T47D (cell line): Measurements from ENCODE around the gene POU2F1.
"Not testable (repeated sequence)": the region's sequence is repeated elsewhere in the genome, so short reads cannot be mapped to it uniquely, and the experiment has no call there.

Source experiments
- DNase-seq, 2 experiments: peaks; one replicate each; pipeline versions ENCODE4 v3.0.0 to v3.0.0-alpha.2; 2011 to 2012; ENCODE audit warnings: low read depth in 1 of 2, low spot score in 1 of 2
- JUND ChIP-seq: IDR thresholded peaks from 2 replicates; pipeline ENCODE4 v1.6.1; 2012; ENCODE audit warnings: low read depth
- in situ Hi-C: cut with HindIII; loops from 2 replicates; pipeline ENCODE4 v1.10.0; 2016; ENCODE audit warnings: low sequenced_read_pairs, low pct_unique_long_range_greater_than_20kb

The POU2F1 gene

DNA sequence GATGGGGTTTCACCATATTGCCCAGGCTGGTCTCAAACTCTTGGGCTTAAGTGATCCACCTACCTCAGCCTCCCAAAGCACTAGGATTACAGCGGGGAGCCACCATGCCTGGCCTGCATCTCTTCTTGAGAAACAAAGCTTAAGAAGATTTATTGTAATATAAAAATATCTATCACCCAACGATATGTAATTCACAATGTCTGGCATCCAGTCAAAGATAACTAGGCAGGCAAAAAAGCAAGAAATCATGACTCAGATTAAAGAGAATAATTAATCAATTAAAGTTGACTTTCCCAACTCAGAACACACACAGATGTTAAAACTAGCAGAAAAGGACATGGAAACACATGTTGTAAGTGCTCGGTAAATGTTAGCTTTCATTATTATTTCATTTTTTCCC is 26.5 kb upstream of the POU2F1 start:
- TF ChIP-seq JUND: no peak
- in situ Hi-C loops: no loop called here
- DNase-seq: no peak

DNA sequence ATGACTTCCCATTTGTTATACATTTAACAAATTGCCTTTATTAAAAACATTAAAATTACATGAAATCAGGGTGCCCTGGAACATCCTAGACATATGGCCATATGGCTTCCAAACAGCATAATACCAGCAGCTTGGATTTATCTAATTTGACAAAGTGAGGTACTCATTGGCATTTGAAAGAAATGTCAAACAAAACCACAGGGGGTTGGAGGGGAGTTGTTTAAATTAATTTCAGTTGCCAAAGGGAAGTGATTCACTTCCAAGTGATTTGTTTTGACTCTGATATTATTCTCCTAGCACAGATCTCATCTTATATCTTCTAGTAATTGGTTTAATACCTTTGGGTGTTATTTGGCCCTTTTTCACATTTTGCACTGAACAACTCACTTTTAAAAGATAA is 24.5 kb upstream of the POU2F1 start:
- DNase-seq: no peak
- in situ Hi-C loops: no loop called here
- no peak for TF ChIP-seq JUND

DNA sequence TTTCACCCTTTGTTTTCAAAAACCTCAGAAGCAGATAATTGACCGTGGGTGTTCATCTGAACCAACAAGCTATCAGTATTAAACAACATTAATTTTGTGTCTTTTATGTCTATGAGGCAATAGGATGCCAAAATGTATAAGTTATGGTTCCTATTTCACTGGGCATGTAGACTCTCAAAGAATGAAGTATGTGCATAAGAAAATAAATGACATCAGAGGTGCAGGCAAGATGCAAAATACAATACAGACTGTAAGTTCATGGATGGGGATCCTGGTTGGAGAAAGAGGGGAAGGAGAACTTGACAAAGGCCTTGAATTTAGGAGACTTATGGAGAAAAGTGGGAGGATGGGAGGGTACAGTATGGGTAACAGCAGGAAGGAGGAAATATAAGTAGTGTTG is 23.4 kb upstream of the POU2F1 start:
- TF ChIP-seq JUND: no peak
- no peak for DNase-seq
- in situ Hi-C loops: no loop called here

DNA sequence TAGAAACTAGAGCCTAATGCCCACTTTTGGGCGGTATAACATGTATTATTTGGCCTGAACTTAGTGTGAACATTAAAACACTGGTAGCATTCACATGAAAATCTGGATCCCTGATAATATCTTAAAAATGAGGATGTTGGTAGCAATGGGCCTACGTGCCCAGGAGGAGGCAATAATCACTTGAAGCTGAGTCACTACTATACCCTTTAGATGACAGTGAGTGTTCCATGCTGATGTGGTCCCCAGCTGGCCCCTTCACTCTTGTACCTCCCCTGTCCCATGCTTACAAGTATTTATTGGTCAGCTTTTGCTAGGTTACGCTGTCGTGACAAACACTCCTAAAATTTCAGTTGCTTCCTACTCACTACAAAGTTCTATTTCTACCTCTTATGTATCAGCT is 23.0 kb upstream of the POU2F1 start:
- no peak for TF ChIP-seq JUND
- no peak for DNase-seq
- in situ Hi-C loops: no loop called here

DNA sequence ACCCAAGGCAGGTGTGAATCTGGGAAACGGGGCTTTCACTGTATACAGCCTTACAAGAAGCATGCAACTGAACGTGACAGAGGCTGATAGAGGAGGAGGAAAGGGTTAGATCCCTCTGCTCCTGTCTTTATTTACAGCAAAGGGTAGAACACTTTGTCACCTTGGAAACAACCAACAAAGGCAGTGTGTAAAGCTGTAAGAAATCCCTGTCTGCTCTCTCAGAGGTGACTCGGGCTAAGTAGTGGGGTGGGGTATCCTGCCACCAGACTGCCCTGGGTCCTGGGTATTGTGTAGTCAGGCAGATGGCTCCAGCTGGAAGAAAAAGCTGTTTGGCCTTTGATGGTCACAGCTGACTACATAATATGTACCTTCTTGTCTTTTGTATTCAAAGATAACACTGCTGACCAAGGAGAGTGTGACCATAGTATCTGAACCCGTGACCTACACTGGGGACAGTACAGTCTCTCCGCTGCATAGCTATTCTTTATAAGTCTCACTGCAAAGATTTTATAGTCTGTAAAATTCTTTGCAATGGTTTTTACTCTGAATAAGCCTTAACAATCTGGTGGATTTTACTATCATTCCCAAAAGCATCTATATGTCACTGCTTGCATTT is 22.1 kb upstream of the POU2F1 start:
- no peak for DNase-seq
- in situ Hi-C loops: no loop called here
- TF ChIP-seq JUND: no peak

DNA sequence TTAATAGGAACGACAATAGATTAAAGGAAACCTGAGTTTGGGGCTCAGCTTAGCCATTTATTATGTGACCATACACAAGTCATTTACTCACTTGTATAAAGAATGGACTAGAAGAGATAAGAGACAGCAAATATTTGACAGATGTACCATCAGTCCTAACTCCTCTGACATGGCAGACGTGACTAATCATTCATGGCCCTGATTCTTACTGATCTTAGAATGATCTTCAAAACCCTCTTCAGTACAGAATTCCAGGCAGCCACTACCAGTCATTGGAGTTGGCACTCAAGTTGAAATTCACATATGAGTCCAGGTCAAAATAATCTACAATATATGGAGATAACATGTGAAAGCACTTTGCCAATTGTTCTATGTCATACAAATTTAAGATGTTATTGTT is 21.0 kb upstream of the POU2F1 start:
- DNase-seq: no peak
- no peak for TF ChIP-seq JUND
- in situ Hi-C loops: no loop called here

DNA sequence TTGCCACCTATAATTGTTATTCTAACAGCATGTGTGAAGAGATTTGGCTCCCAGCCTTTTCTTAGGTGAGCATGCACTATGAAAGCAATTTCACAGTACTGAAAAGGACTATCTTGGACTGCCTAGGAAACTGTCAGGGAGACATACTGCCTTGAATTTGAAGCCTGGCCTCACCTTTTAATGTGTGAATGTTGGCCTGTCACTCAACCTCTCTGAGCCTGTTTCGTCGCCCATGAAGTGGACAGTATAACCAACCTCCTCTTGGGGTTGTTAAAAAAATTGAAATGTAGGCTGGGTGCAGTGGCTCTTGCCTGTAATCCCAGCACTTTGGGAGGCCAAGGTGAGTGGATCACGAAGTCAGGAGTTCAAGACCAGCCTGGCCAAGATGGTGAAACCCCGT is 20.4 kb upstream of the POU2F1 start:
- in situ Hi-C loops: no loop called here
- DNase-seq: no peak
- TF ChIP-seq JUND: no peak

DNA sequence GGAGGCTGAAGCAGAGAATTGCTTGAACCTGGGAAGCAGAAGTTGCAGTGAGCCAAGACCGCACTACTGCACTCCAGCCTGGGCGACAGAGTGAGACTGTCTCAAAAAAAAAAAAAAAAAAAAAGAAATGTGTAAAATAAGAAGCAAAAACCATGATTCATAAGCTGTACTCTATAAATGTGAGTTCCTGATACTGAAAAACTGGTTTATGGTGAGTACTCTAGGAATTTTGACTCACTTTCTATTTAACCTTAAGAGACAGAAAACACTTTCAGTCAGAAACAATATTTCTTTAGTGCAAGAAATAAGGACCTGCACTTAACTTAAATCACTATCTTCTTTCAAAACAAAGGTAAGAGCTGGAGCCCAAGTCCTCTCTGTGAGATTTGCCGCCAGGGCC is 19.9 kb upstream of the POU2F1 start:
- no peak for DNase-seq
- in situ Hi-C loops: no loop called here
- TF ChIP-seq JUND: no peak

DNA sequence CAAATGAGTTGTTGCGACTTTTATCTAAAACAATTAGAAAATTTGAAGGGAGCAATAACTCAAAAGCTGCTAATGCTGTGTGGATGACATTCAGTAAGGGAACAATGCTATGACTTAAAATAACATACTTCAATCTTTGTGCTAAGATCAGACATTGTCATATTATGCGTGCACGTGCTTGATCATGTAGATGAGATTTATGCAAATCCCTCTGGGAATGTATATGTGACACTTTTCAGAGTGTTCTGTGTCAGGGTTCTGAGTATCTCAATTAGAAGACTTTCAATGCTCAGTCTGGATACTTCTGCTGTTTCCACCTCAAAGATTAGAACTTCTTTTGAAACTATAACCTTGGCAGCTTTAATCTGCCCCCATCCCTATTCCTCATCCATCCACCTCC is 18.6 kb upstream of the POU2F1 start:
- DNase-seq: no peak
- in situ Hi-C loops: no loop called here
- no peak for TF ChIP-seq JUND

DNA sequence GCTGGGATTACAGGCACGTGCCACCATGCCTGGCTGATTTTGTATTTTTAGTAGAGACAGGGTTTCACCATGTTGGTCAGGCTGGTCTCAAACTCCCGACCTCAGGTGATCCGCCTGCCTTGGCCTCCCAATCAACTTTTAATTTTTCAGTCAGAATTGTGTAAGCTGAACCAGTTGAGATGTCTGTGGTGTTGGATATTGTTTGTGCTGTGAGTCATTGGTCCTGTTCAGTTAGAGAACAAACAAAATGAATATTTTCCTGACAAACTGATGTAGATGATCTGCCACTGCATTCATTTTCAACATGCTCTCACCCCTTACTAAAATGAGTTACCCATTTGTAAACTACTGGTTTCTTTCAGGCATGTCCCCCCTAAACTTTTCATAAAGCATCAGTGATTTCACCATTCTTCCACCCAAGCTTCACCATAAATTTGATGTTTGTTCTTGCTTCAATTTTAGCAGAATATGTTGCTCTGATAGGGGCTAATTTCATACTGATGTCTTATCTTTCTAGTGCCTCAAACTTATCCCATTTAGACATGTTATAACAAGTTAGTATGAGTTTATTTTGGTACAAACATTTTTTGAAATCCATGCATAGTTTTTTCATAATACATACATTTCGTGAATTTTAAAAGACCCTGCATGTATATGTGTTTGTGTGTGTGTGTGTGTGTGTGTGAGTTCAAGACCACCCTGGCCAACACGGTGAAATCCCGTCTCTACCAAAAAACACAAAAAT is 15.2 kb upstream of the POU2F1 start:
- in situ Hi-C loops: not testable (repeated sequence)
- peak in 1 of 2 experiments; percentile 63 for DNase-seq

DNA sequence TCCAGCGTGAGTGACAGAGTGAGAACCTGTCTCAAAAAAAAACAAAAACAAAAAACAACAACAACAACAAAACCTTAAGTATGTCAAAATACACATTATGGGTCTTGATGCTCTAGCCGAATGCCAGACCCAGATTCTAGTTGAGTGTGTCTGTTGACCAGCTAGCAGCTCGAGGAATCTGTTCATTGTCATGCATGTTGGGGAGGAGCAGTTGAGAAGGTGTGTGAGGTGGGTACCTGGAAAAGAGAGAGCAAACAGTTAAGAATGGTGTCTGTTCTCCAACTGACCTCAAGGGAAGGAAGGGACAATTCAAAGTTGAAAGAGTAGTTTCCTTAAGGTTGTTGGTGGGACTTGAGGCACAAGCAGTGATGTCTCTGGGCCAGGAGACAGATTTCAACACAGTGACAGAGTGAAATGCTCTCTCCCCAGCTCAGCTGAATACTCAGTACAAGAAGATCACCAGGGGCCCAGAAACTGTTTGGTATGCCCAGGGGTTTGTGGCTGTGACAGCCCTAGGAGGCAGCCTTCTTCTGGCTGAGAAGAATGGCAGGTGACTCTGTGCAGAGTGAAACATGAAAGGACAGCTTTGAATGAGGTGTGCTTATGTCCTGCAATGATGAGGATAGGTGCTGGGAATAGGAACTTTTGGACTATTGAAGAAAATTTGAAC is 14.4 kb upstream of the POU2F1 start:
- no peak for TF ChIP-seq JUND
- DNase-seq: no peak
- in situ Hi-C loops: no loop called here

DNA sequence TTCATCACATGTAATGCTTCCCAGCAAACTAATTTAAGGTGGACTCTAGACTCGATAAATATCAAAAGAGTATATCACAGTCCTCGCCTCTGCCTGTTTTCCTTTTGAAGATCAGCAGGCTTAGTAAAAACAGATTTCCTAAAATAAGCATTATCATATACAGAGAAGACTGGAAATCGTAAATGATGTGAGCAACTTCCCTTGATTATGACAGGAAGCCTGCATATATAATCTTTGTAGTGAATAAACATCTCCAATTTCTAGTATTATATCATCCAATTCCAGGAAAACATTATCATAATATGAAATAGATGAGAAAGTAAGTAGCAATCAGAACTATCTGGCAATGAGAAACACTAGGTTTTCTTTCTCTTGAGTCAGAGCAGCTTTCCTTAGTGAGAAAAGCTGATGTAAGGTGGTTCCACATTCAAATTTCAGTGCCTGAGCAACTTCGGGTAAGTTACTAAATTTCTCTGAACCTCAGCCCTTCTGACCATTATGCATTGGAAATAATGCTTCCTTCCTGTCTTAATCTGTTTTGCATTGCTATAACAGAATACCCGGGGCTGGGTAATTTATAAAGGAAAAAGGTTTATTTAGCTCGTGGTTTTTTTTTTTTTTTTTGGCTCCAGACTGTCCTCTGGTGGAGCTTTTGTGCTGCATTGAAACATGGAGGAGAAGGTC is 12.6 kb upstream of the POU2F1 start:
- no peak for DNase-seq
- no peak for TF ChIP-seq JUND
- in situ Hi-C loops: no loop called here

DNA sequence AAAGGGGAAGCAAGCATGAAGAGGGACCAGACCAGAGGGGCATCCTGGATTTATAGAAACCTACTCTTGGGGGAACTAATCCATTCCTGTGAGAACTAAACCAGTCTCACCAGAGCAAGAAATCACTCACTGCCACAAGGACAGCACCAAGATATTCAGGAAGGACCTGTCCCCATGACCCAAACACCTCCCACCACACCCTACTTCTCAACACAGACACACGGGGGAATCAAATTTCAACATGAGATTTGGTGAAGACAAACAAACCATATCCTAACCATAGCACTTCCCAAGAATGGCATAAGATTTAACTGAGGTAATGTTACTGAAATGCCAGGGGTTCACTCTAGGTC is 12.1 kb upstream of the POU2F1 start:
- TF ChIP-seq JUND: no peak
- DNase-seq: no peak
- in situ Hi-C loops: no loop called here

DNA sequence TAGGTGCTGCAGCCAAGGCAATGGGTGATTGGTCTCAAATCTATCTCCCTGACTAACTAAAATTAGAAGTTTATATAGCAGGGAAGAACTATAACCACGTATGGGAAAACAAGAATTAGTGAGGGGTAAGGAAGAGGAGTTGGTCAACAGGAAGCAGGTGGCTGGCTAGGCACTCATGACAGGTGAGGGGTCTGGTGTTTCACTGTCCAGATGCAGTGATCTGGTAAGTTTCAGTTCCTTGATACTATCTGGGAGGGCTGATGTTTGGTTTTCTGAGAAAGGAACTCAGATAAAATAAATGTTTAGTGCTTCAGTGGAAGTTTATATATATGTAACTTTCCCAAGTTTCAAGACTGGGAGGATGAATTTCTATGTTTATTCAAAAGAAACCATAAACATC is 11.6 kb upstream of the POU2F1 start:
- TF ChIP-seq JUND: no peak
- in situ Hi-C loops: no loop called here
- DNase-seq: no peak
